ENCODE results near the gene ABI1.

Gene ABI1

GRCh38 chr10:26839966-26840627 is 20.7 kb downstream of the ABI1 start:
- TF ChIP-seq CTCF (IDR thresholded peaks at IDR 0.05; ENCODE audit: borderline replicate concordance, control extremely low read depth, extremely low read depth, insufficient read depth, missing control alignments): no peak
- no peak for DNase-seq (ENCODE audit: low spot score)
- in situ Hi-C loops (cut with MboI; ENCODE audit: low sequenced_read_pairs, unreplicated experiment): no loop called here

DNA sequence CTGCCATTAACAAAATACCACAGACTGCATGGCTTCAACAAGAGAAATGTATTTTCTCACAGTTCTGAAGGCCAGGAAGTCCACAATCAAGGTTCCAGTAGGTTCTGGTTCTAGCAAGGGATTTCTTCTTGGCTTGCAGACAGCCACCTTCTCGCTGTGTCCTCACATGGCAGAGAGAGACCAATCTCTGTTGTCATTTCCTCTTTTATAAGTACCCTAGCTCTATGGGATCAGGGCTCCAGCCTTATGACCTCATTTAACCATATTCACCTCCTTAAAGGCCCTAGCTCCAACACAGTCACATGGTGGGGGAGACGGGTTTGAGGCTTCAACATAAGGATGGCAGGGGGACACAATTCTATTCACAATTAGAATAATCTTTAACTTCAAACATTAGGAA is 23.6 kb downstream of the ABI1 start:
- no peak for DNase-seq (ENCODE audit: low spot score)
- TF ChIP-seq CTCF (IDR thresholded peaks at IDR 0.05; ENCODE audit: borderline replicate concordance, control extremely low read depth, extremely low read depth, insufficient read depth, missing control alignments): no peak
- in situ Hi-C loops (cut with MboI; ENCODE audit: low sequenced_read_pairs, unreplicated experiment): no loop called here

DNA sequence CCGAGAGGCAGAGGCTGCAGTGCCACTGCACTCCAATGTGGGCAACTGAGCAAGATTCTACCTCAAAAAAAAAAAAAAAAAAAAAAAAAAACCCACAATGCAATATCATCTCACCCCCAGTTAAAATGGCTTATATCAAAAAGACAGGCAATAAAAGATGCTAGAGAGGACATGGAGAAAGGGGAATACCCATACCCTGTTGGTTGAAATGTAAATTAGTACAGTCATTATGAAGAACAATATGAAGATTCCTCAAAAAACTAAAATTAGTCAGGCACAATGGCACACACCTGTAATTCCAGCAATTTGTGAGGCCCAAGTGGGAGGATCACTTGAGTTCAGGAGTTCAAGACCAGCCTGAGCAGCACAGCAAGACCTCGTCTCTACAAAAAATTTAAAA is 25.7 kb downstream of the ABI1 start:
- no peak for DNase-seq (ENCODE audit: low spot score)
- in situ Hi-C loops (cut with MboI; ENCODE audit: low sequenced_read_pairs, unreplicated experiment): no loop called here
- TF ChIP-seq CTCF (IDR thresholded peaks at IDR 0.05; ENCODE audit: borderline replicate concordance, control extremely low read depth, extremely low read depth, insufficient read depth, missing control alignments): no peak

GRCh38 chr10:26832960-26833359 is 27.8 kb downstream of the ABI1 start:
- DNase-seq (ENCODE audit: low spot score): no peak
- TF ChIP-seq CTCF (IDR thresholded peaks at IDR 0.05; ENCODE audit: borderline replicate concordance, control extremely low read depth, extremely low read depth, insufficient read depth, missing control alignments): no peak
- in situ Hi-C loops (cut with MboI; ENCODE audit: low sequenced_read_pairs, unreplicated experiment): no loop called here

- TF ChIP-seq CTCF (IDR thresholded peaks at IDR 0.05; ENCODE audit: borderline replicate concordance, control extremely low read depth, extremely low read depth, insufficient read depth, missing control alignments): no peak
- in situ Hi-C loops (cut with MboI; ENCODE audit: low sequenced_read_pairs, unreplicated experiment): no loop called here
- no peak for DNase-seq (ENCODE audit: low spot score)
These were observed 28.8 kb downstream of the ABI1 start for GRCh38 chr10:26831936-26832335.

DNA sequence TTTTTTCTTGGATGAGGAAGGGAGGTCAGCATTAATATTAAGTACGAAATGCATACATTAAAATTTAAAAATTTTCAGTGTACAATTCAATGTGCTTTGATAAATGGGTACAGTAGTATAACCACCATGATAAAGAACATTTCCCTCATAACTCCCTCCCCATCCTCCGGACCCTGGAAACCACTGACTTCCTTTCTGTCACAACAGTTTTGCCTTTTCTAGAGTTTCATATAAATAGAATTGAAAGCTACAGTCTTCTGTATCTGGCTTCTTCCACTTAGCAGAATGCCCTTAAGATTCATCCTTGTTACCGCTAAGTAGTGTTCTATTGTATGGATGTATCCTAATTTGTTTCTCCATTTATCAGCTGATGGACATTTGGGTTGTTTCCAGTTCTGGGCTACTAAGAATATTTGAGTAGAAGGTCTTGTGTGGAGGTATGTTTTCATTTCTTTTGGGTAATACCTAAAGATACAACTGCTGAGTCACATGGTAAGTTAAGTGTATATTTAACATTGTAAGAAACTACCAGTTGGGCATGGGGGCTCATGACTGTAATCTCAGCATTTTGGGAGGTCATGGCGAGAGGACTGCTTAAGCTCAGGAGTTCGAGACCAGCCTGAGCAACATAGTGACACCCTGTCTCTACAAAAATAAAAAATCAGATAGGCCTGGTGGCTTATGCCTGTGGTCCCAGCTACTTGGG is 30.8 kb downstream of the ABI1 start:
- DNase-seq (ENCODE audit: low spot score): no peak
- in situ Hi-C loops (cut with MboI; ENCODE audit: low sequenced_read_pairs, unreplicated experiment): no loop called here
- no peak for TF ChIP-seq CTCF (IDR thresholded peaks at IDR 0.05; ENCODE audit: borderline replicate concordance, control extremely low read depth, extremely low read depth, insufficient read depth, missing control alignments)

Measured in GM13976 (cell line).